Panc1 (cell line): ENCODE results near the gene PHKB. TPM values are rescaled to one million over a fixed set of nuclear protein-coding genes. Genes with fewer than 3 reads are reported as not detected.

Experiments
- ATAC-seq: fragments of 200-7000 bp; cut with Tn5 transposase; 2 replicates; pipeline ENCODE4 v1.9.1; 2020; ENCODE audit warnings: mild to moderate bottlenecking, moderate library complexity
- BruUV-seq: library from RNA; stranded (reverse); fragments of 400-500 nt; replicated peaks from 2 replicates; lab custom pipeline; 2021; lab: Mats Ljungman, UMichigan
- CTCF ChIA-PET: fragments of 300-600 bp; sonication (Branson Sonifier 250); formaldehyde crosslinking; loops from one replicate; lab custom pipeline; 2022; ENCODE audit warnings: antibody characterized with exemption; lab: Charles Lee
- POLR2A ChIA-PET: fragments of 300-600 bp; sonication (Branson Sonifier 250); formaldehyde crosslinking; loops from one replicate; lab custom pipeline; 2022; ENCODE audit warnings: antibody characterized with exemption; lab: Charles Lee
- DNase-seq: peaks from one replicate; pipeline ENCODE4 v3.0.0-alpha.2; 2010; ENCODE audit warnings: low read depth, low spot score
- H3K27ac ChIP-seq: 2 replicates; pipeline ENCODE4 v1.5.1; 2011; ENCODE audit warnings: mild to moderate bottlenecking, low read length, inconsistent platforms
- H3K27me3 ChIP-seq: fragments of 200-500 bp; sonication (Bioruptor generic); 2 replicates; pipeline ENCODE4 v1.6.0; 2014; ENCODE audit warnings: low read length, inconsistent platforms; ENCODE audit not compliant: control insufficient read depth, insufficient read depth
- H3K36me3 ChIP-seq: fragments of 200-500 bp; sonication (Bioruptor generic); 2 replicates; pipeline ENCODE4 v1.5.1; 2014; ENCODE audit warnings: inconsistent platforms, mild to moderate bottlenecking, low read length, moderate library complexity; ENCODE audit not compliant: control insufficient read depth, insufficient read depth
- H3K4me1 ChIP-seq: 2 replicates; pipeline ENCODE4 v1.5.1; 2011; ENCODE audit warnings: inconsistent platforms, mild to moderate bottlenecking, low read length, moderate library complexity; ENCODE audit not compliant: control insufficient read depth, insufficient read depth
- H3K4me3 ChIP-seq, 2 experiments: 2 replicates each; pipeline ENCODE4 v1.5.1; 2011 to 2012; ENCODE audit warnings: low read depth in 2 of 2, low read length in 2 of 2, mild to moderate bottlenecking in 2 of 2, inconsistent platforms in 1 of 2, moderate library complexity in 1 of 2
- H3K9me3 ChIP-seq: fragments of 200-500 bp; sonication (Bioruptor generic); 2 replicates; pipeline ENCODE4 v1.5.1; 2014; ENCODE audit warnings: low read depth, mild to moderate bottlenecking, inconsistent platforms, low read length, moderate library complexity; ENCODE audit not compliant: control insufficient read depth, insufficient read depth
- CTCF ChIP-seq: fragments of 450-650 bp; IDR thresholded peaks from 2 replicates; pipeline ENCODE4 v1.5.1; 2017; ENCODE audit warnings: mild to moderate bottlenecking
- POLR2AphosphoS5 ChIP-seq: IDR thresholded peaks from 2 replicates; pipeline ENCODE4 v1.6.1; 2012; ENCODE audit warnings: mild to moderate bottlenecking, low read depth, low read length, moderate library complexity
- REST ChIP-seq, 2 experiments: IDR thresholded peaks; 2 replicates each; pipeline ENCODE4 v1.6.1; 2011 to 2012; ENCODE audit warnings: low read depth in 2 of 2, control low read depth in 1 of 2, low read length in 1 of 2, mild to moderate bottlenecking in 1 of 2, moderate library complexity in 1 of 2; ENCODE audit not compliant: insufficient read depth in 1 of 2
- SIN3A ChIP-seq: IDR thresholded peaks from 2 replicates; pipeline ENCODE4 v1.6.1; 2012; ENCODE audit warnings: low read depth, mild to moderate bottlenecking, low read length, moderate library complexity, borderline replicate concordance; ENCODE audit not compliant: insufficient read depth
- TCF7L2 ChIP-seq: IDR thresholded peaks from 2 replicates; pipeline ENCODE4 v1.6.1; 2011; ENCODE audit warnings: mild to moderate bottlenecking, low read depth, low read length, inconsistent platforms
- in situ Hi-C: cut with HindIII; loops from 2 replicates; pipeline ENCODE4 v1.10.0; 2016; ENCODE audit warnings: low sequenced_read_pairs, low pct_unique_long_range_greater_than_20kb
- intact Hi-C: fragments of 100-400 bp; cut with micrococcal nuclease; formaldehyde crosslinking; loops from one replicate; pipeline ENCODE4 v1.10.0; 2022; ENCODE audit not compliant: unreplicated experiment
- total RNA-seq: library from RNA; stranded (reverse); gene quantifications from one replicate; pipeline ENCODE4 v1.2.1, GENCODE V29; 2021; ENCODE audit not compliant: unreplicated experiment

Gene PHKB
- total RNA-seq, 1 experiment from 2014 or later: 29.5 TPM

- ChIA-PET CTCF (no interaction called here), POLR2A (no interaction called here)
- Histone ChIP-seq H3K9me3 (no peaks in the 10 kb centered on the region), H3K27ac (no peak overlapping the region), H3K36me3 (no peaks in the 10 kb centered on the region), H3K27me3 (no peaks in the 10 kb centered on the region), H3K4me3 (no peak overlapping the region), H3K4me1 (no peaks in the 10 kb centered on the region)
- no peak for ATAC-seq
- in situ Hi-C loops: no loop called here
- no TSS peak for BruUV-seq
- no peak for DNase-seq
- TF ChIP-seq POLR2AphosphoS5 (no peak), REST (IDR thresholded peaks at IDR 0.05; ENCODE audit: insufficient read depth in 1 of 2, low read depth in 2 of 2, low read length in 1 of 2) (no peak), CTCF (no peak), TCF7L2 (no peak)
- intact Hi-C loops: no loop called here
Measured at GRCh38 chr16:47734081-47734857, 273.1 kb downstream of the PHKB start.

- Histone ChIP-seq H3K27ac (no peak overlapping the region), H3K4me1 (no peaks in the 10 kb centered on the region), H3K36me3 (no peaks in the 10 kb centered on the region), H3K27me3 (no peaks in the 10 kb centered on the region), H3K9me3 (no peaks in the 10 kb centered on the region), H3K4me3 (no peak overlapping the region)
- no TSS peak for BruUV-seq
- no peak for DNase-seq
- intact Hi-C loops: no loop called here
- no peak for ATAC-seq
- no peak for TF ChIP-seq POLR2AphosphoS5
- no peak for TF ChIP-seq CTCF
- no peak for TF ChIP-seq SIN3A
- no peak for TF ChIP-seq REST (IDR thresholded peaks at IDR 0.05; ENCODE audit: insufficient read depth in 1 of 2, low read depth in 2 of 2, low read length in 1 of 2)
- TF ChIP-seq TCF7L2: no peak
- in situ Hi-C loops: no loop called here
- ChIA-PET POLR2A (no interaction called here), CTCF (no interaction called here)
Measured at GRCh38 chr16:47734987-47735594, 274.0 kb downstream of the PHKB start.
